GM18502 (cell line): Measurements from ENCODE around the gene LRPPRC.

Experiments
- ATAC-seq: cut with Tn5 transposase; IDR thresholded peaks from one replicate; pipeline ENCODE4 v1.9.1; 2021; ENCODE audit warnings: mild to moderate bottlenecking; ENCODE audit not compliant: unreplicated experiment, poor library complexity

LRPPRC gene

DNA sequence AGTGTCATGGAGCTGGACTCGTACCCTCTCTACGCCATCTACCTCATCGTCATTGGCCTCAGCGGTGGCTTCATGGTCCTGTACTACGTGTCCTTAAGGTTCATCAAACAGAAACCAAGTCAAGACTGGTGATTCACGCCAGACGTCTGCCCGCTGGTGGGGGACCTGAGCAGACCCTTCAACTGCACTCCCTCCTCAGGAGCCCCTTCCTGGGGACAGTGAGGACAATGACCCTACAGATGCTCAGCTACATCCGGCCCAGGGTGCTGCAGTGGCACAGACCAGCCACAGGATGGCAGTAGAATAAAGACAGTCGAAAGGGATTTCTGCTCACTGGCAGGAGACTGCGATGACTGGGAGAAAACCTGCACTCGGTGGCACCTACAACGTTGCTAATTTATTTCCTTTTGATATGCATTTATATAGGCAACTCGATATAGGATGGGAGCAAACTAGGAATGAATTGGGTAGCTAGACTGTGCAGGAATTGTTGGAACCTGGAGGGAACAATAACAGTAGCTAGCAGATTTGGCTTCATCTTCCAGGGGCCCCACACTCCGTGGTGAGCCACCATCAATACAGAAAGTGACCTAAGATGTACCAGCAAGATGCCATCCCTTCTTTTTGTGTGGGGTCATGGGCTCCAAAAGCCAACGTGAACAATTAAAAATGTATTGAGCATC is 117.9 kb downstream of the LRPPRC start:
- no peak for ATAC-seq

DNA sequence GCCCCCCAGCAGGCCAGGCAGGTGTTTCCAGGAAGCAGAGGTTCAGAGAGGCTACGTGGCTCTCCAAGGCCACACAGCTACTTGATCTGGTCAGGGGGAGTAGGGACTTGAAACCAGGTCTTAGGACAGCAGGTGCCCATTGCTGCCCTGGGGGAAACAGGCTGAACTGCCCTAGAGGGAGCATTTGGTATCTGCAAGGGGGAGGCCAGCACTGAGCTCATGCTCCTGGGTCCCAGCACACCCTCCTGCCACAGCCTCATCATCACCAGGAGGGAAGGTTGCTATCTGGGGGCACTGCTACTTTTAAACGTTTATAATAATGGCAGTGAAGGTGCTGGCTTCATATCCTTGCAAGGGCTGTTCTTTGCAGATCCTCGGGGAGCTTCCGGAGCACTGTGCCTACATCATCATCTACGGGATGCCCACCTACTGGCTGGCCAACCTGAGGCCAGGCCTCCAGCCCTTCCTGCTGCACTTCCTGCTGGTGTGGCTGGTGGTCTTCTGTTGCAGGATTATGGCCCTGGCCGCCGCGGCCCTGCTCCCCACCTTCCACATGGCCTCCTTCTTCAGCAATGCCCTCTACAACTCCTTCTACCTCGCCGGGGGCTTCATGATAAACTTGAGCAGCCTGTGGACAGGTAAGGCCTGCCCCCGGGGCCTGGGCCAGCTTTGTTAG is 120.9 kb downstream of the LRPPRC start:
- ATAC-seq, result no peak

DNA sequence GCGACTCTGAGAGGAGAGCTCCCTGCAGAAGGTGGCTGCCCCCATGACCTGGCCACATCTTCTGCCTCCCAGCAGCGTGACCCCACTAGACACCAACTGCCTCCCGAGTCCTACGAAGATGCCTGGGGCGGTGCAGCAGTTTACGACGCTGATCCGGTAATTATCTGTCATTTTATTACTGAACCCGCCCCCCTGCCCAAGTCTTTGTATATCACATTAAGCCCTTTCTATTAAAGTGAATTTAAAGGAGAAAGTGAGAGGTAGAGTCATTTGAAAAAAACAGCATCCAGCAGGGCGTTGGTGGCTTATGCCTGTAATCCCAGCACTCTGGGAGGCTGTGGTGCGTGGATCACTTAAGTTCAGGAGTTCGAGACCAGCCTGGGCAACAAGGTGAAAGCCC is 123.6 kb downstream of the LRPPRC start:
- ATAC-seq, result no peak

DNA sequence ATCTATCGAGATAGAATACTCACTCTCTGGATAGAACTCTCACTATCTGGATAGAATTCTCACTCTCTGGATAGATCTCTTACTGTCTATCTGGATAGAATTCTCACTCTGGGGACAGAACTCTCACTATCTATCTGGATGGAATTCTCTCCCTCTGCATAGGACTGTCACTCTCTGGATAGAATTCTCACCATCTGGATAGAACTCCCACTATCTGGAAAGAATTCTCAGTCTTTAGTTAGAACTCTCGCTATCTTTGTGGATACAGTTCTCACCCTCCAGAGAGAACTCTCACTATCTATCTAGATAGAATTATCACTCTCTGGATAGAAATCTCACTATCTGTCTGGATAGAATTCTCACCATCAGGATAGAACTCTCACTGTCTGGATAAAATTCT is 140.5 kb downstream of the LRPPRC start:
- no peak for ATAC-seq

DNA sequence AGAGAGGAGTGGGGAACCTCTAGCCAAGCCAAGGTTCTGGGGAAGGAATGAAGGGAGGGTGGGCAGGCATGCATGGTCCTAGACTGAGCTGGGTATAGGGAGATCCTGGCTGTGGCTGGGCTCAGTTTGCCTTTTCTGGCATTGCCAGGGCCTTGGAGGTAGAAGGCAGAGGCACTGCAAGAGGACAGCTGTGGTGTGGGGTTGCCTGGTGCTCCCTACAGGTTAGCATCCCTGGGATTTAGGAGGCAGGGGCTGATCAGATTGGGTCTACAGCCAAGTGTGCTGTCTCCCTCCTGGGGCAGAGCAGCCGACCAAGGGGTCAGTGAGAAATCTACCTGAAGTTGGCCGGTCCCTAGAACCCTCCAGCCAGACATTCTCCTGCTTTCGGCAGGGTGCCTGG is 141.1 kb downstream of the LRPPRC start:
- ATAC-seq, result no peak

DNA sequence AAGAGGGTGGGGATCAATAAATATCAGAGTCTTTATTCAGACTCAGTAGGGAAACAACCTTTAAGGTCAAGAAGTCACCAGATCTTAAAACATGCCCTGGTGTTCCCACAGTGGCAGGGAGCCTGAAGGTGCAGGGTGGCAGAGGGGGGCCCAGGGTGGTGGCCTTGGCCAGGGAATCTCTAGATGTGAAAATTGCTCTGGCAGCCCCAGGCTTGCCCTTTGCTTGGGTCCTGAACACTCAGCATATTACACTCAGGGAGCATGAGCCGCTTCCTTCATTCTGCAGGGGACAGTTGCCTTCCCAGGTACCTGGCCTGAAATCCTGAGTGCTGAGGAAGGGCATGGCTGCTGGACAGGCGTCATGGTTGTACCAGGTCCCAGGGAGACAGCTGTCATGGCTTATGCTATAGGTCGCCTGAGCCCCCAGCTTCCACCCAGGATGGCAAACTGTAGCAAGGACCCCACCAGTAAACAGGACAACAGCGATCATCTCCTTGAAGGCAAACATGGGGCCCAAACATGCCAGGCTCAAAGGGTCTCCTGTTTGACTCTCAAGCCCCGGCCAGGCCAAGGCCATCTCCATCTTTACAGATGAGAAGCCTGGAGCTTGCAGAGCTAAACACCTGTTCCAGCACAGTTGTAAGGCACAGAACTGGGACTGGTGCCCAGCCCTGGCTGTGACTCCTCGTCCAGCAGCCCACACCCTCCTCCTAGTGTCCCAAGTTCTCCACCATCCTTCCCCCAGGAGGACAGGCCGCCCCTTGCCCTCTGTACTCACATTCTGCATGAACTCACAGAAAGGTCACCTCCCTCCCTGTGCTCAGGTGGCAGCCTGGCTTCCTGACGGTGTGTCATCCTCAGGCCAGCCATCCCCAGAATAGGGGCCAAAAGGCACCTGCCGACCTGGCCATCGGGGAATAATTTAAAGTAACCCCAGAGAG is 142.4 kb downstream of the LRPPRC start:
- ATAC-seq, result no peak

DNA sequence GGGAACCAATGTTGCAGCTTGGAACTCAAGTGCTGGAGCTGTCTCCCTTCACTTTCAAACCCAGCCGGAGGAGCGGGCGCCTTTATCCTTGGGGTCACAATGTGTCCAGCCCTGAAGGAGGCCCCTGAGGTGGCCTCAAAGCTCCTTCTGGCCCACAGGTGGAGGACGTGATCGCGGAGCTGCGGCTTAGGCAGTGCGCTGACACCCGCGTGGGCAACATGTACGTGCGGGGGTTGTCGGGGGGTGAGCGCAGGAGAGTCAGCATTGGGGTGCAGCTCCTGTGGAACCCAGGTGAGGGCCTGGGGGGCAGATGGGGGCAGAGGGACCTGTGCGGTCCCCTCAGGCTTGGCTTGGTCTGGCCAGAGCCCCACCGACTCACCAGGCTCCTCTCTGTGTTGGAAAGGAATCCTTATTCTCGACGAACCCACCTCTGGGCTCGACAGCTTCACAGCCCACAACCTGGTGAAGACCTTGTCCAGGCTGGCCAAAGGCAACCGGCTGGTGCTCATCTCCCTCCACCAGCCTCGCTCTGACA is 143.5 kb downstream of the LRPPRC start:
- no peak for ATAC-seq

DNA sequence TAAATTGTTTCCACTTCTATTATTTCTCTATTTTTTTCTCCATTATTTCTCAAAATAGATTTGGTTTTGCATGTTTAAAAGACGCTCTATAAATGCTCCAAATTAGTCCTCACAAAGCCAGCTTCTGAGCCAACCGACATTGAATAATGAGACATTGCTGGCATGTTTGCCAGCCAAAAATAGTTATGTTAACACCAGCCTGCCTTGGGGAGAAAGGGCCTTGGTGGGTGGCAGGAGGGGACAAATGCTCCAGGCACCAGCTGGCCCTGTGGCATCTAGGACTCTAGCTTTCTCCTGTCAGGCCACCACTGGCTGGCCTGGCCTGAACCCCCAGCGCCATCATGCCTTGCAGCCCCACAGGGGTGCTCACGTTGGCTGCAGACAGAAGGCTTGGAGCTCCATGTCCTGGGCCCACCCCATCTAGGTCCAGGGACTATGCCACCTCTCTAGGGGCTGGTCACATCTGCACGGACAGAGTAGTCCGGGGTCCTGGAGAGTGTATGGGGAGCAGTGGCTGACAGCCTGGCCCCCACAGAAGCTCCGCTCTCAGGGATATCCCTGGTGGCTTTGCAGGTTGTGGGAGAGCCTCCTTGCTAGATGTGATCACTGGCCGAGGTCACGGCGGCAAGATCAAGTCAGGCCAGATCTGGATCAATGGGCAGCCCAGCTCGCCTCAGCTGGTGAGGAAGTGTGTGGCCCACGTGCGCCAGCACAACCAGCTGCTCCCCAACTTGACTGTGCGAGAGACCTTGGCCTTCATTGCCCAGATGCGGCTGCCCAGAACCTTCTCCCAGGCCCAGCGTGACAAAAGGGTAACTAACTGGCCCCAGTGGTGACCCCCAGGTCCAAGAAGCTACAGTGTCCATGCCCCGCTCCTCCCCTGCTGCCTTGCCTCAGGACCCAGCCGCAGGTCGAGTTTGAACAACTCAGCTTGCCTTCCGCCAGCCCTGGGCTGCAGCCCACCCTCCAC is 144.5 kb downstream of the LRPPRC start:
- ATAC-seq, result no peak

DNA sequence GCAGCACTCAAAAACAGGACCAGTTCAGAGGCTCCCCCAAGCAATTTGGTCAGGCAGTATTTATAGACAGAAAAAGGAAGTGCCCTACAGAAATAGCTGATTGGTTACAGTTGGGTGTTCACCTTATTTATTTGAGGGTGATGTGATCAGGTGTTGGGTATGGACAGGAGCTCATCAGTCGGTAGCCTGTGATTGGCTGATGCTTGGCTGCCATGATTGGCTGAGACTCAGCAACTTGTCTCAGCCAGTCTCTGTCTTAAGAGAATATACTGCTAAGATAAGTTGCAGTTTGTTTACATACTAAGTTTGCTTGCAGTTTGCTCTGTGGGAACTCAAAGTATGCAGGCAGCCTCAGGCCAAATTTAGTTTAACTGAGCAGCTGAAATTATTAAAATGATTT is 147.6 kb downstream of the LRPPRC start:
- no peak for ATAC-seq

DNA sequence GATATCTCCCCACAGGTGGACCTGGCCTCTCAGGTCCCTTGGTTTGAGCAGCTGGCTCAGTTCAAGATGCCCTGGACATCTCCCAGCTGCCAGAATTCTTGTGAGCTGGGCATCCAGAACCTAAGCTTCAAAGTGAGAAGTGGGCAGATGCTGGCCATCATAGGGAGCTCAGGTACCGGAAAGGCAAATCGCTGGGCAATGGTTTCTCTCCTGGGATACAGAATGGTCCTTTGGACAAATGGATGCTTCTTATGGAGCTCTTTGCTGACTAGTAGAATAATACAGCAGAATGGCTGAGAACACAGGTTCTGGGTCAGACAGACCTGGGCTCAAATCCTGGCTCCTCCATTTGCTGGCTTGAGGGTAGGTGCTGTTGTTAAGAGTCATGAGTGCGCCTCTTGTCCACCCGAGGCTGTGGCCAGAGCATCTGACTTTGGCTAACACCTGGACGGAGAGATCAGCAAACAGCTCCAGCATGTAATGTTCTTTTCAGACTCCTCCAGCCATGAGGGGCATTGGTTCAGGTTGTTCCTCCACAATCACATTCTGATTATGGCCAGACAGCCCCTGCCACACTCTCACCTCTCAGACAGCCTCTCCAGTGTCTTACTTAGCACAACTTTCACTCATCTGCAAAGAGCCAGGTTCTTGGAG is 149.5 kb downstream of the LRPPRC start:
- no peak for ATAC-seq

DNA sequence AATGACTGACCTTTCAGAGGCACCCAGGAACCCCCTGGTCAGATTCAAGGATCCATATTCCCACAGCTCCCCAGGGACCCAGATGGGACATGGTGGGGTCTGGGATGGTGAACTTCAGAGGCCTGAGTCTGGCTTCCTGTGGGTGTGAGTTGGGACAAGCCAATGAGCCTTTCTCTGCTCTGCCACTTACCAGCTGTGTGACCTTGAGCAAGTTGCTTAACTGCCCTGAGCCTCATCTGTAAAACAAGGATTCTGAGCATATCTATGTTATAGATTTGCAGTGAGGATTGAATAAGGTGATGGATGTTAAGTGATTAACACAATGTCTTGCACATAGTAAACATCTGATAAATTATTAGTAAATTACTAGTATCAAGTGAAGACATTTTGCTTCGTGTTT is 150.6 kb downstream of the LRPPRC start:
- ATAC-seq, result no peak

DNA sequence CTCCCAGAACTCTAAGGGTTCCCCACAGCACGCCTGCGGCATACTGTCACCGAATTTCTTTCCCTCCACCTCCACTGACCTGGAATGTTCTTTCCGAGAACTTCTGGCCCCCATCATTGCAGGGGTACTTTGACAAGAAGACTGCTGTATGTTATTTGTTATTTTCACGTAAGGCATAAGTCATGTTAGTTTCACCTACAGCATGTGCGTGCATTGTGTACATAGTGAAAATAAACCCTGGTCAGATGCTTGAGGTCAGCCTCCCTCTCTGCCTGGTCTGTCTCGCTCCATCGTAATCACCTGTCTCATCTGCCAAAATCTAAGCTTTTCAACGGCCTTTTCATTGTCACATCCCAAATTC is 152.9 kb downstream of the LRPPRC start:
- ATAC-seq, result no peak

DNA sequence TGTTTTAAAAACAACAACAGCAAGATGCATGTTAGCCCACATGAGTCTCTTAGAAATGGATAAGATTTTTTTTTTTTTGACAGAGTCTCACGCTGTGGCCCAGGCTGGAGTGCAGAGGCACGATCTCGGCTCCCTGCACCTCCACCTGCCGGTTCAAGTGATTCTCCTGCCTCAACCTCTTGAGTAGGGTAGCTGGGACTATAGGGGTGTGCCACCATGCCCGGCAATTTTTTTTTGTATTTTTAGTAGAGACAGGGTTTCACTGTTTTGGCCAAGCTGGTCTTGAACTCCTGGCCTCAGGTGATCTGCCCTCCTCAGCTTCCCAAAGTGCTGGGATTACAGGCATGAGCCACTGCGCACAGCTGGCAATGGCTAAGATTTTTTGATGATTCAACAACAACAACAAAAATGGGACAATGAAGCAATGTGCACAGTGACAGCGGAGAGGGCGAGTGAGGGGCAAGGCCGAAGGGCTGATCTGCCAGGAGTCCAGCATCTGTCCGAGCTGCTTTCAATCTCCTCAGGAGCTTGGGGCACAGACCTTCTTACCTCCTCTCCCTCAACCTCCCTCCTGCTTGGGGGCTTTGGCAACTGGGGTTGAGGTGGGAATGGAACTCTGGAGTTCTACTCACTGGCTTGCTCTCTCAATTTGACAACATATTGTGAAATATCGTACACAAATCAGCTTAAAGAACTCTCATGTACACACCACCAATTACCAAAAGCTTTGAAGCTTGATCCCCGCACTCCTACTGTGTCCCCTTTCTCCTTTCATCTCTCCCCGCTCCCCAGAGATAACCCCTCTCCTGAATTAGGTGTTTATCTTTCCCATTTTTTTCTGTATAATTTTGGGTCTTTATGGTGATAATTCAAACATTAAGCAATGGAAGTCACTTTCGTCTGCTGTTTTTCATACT is 153.6 kb downstream of the LRPPRC start:
- no peak for ATAC-seq

DNA sequence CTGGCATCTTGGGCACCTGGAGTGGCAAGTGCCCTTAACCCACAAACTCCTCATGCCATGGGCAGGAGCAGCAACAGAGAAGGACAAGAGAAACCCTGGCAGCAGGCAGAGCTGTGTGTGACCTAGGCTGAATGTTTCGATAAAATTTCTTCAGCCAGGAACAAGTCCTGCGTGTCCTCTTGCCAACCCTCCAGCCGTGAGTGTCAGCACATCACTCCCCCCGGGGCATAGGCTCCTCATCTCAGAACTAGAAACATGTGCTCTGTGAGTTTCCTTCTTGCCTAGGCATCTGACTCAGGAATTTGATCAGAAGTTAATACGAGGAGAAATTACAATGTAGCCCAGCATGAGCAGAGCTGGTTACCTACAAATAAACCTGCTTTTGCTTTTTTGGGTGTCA is 154.8 kb downstream of the LRPPRC start:
- ATAC-seq, result no peak

DNA sequence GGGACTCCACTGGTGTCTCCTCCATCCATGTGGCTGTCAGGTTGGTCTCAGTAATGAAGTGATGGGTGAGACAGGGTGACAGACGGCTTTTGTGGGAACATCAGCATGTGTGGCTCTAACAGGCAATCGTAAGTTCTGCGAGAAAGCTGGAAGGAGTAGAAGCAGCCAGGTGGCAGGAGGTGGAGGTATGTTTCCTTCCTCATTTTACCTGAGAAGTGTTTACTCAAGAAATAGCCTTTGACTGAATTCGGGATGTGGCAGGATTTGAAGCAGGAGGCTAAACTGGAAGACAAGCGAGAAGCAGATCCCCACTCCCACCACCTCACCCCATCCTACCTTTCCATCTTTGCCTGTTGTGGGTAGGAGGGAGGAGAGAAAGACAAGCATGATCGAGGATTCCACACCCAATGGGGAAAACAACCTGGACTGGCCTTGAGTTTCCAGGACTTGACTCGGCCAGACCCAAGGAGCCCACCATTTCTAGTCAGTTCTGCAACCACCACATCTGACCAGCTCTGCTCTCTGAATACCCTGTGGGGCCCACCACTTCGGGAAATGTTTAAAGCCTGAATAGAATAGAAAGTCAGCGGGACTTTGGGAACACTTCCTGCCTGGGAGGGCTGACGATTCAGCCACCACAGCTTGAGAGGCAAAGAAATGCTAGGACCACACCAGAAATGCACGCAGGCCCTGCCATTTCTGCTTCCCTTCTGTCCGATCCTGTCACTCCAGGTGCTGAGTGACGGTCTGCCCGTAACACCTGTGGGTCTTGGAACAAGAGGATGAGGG is 155.8 kb downstream of the LRPPRC start:
- ATAC-seq, result no peak

DNA sequence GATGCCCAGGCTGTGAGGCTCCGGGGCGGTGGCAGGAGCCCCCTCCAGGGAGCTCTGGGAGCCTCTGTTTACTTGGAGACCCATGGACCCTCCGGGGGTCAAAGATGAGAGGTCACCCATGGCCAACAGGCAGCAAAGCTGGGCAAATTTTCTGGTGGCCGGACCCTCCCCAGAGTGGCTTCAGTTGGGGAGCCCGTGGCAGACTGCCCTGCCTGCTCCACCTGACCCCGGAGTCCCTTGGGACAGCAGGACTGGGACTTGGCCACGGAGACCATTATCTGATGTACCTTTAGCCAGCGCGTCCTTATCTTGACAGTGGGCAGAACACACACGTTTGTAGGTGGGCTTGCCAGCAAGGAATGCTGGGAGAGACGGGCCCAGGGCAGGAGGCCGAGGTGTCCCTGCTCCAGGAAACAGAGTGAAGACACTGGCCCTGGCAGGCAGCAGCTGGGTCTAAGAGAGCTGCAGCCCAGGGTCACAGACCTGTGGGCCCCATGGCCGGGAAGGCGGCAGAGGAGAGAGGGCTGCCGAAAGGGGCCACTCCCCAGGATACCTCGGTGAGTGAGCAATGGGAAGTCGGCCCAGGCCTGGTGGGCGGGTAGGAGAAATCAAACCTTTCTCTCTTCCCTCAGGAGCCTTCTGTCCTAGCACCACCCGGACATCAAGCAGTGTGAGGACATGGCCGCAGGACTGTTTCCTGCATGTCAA is 157.1 kb downstream of the LRPPRC start, which contains the start of the genes ABCG5 and ABCG8:
ABCG5 (minus strand) TSS at position 280 of the 708 bp plus-strand sequence; CDS start at position 120, 160 bp downstream.
ABCG8 (plus strand) TSS at position 412 of the 708 bp plus-strand sequence; CDS start at position 495, 83 bp downstream.
- ATAC-seq, result no peak
